Prostate gland (tissue), 2 donors: ENCODE measurements around the gene FBXW7.

ENCODE experiments used
- POLR2A ChIP-seq: fragments of 450-650 bp; IDR thresholded peaks from one replicate; pipeline ENCODE4 v1.6.1; 2016; ENCODE audit warnings: antibody characterized with exemption, mild to moderate bottlenecking
- POLR2AphosphoS5 ChIP-seq: sonication (generic); formaldehyde crosslinking; IDR thresholded peaks from one replicate; pipeline ENCODE4 v1.6.1; 2017; ENCODE audit warnings: antibody characterized with exemption
- TF ChIP-seq, protein P1 (sequence below), 4 experiments: fragments of 200-600 bp in 2 of 4; fragments of 450-650 bp in 2 of 4; sonication (generic) in 2 of 4; IDR thresholded peaks; 1 replicate in 3 of 4; 2 replicates in 1 of 4; pipeline ENCODE4 v1.5.1; 2016 to 2019; ENCODE audit warnings: antibody characterized with exemption in 4 of 4, mild to moderate bottlenecking in 2 of 4, moderate library complexity in 2 of 4

DNA sequence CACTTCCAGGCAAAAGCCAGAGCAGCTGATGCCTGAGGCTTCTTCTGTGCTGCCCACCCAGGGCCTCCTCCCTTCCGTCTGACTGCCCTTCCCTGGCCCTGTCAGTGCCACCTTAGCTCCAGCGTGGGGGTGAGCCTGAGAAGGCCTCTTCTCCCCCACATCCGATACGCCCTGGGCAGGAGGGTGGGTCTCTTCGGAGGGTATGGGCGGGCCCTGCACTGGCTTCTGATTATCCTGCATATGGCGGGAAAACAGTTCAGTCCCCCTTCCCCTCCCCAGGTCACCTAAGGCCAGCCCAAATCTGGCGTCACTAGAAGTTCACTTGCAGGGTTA is 256.7 kb downstream of the FBXW7 start:
- TF ChIP-seq, protein P1, sequence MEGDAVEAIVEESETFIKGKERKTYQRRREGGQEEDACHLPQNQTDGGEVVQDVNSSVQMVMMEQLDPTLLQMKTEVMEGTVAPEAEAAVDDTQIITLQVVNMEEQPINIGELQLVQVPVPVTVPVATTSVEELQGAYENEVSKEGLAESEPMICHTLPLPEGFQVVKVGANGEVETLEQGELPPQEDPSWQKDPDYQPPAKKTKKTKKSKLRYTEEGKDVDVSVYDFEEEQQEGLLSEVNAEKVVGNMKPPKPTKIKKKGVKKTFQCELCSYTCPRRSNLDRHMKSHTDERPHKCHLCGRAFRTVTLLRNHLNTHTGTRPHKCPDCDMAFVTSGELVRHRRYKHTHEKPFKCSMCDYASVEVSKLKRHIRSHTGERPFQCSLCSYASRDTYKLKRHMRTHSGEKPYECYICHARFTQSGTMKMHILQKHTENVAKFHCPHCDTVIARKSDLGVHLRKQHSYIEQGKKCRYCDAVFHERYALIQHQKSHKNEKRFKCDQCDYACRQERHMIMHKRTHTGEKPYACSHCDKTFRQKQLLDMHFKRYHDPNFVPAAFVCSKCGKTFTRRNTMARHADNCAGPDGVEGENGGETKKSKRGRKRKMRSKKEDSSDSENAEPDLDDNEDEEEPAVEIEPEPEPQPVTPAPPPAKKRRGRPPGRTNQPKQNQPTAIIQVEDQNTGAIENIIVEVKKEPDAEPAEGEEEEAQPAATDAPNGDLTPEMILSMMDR (IDR thresholded peaks at IDR 0.05) = no peak
- no peak for TF ChIP-seq POLR2AphosphoS5
- no peak for TF ChIP-seq POLR2A
